MV-4-11 (cell line): ENCODE data around the gene GFRA3.

Experiments used
- DNase-seq: peaks from one replicate; lab custom pipeline; 2025; lab: John Stamatoyannopoulos, UW

GFRA3 gene

GRCh38 chr5:138246822-138247221 lies 27.6 kb downstream of the GFRA3 start:
- DNase-seq = no peak

GRCh38 chr5:138246334-138246733 lies 28.1 kb downstream of the GFRA3 start:
- DNase-seq = no peak

- DNase-seq = no peak
Measured at GRCh38 chr5:138245717-138246116, 28.7 kb downstream of the GFRA3 start.

GRCh38 chr5:138243794-138244193 lies 30.6 kb downstream of the GFRA3 start:
- no peak for DNase-seq

GRCh38 chr5:138241688-138242571 lies 32.5 kb downstream of the GFRA3 start:
- peak; percentile 7 for DNase-seq

- peak; percentile 72 for DNase-seq
Measured at GRCh38 chr5:138240650-138241385, 33.6 kb downstream of the GFRA3 start.

GRCh38 chr5:138238034-138238433 lies 36.4 kb downstream of the GFRA3 start:
- no peak for DNase-seq

- DNase-seq = no peak
Measured at GRCh38 chr5:138234651-138235050, 39.8 kb downstream of the GFRA3 start.

- no peak for DNase-seq
Measured at GRCh38 chr5:138233280-138233679, 41.1 kb downstream of the GFRA3 start.

GRCh38 chr5:138230981-138231589 lies 43.3 kb downstream of the GFRA3 start:
- peak; percentile 29 for DNase-seq

GRCh38 chr5:138230261-138230660 lies 44.2 kb downstream of the GFRA3 start:
- DNase-seq = no peak

- DNase-seq = no peak
Measured at GRCh38 chr5:138229387-138229786, 45.0 kb downstream of the GFRA3 start.

GRCh38 chr5:138226910-138227309 lies 47.5 kb downstream of the GFRA3 start:
- peak; percentile 18 for DNase-seq

- DNase-seq = no peak
Measured at GRCh38 chr5:138224712-138225111, 49.7 kb downstream of the GFRA3 start.

- DNase-seq = no peak
Measured at GRCh38 chr5:138223532-138223931, 50.9 kb downstream of the GFRA3 start.

- DNase-seq = no peak
Measured at GRCh38 chr5:138216799-138217198, 57.6 kb downstream of the GFRA3 start.

- DNase-seq = peak; percentile 99
Measured at GRCh38 chr5:138213161-138214029, 61.0 kb downstream of the GFRA3 start, which contains the start of gene CDC23. Gene CDC23, minus strand, starts transcription at chr5:138213323. Its CDS starts 11 bp downstream, at chr5:138213312.

- no peak for DNase-seq
Measured at GRCh38 chr5:138212828-138213160, 61.6 kb downstream of the GFRA3 start.

- DNase-seq = no peak
Measured at GRCh38 chr5:138210985-138211384, 63.4 kb downstream of the GFRA3 start.
